Activated CD4-positive, alpha-beta memory T cell treated with anti-CD3 and anti-CD28 coated beads, Interleukin-2, amount 10 ng/mL, durations not matched to agents 7 days and 5 days (primary cell): ENCODE results near the gene CASS4. TPM values are rescaled to one million over a fixed set of nuclear protein-coding genes. Genes with fewer than 3 reads are reported as not detected.
"Not testable (repeated sequence)": the region's sequence is repeated elsewhere in the genome, so short reads cannot be mapped to it uniquely, and the experiment has no call there.

Experiments used
- CTCF ChIA-PET: fragments of 350-600 bp; sonication (Branson Sonifier 250); formaldehyde crosslinking; loops from one replicate; lab custom pipeline; 2021; ENCODE audit warnings: antibody characterized with exemption, inconsistent platforms; lab: Charles Lee
- POLR2A ChIA-PET: fragments of 350-600 bp; sonication (Branson Sonifier 250); formaldehyde crosslinking; loops from one replicate; lab custom pipeline; 2021; ENCODE audit warnings: antibody characterized with exemption; lab: Charles Lee
- DNase-seq: peaks from one replicate; pipeline ENCODE4 v3.0.0-alpha.2; 2020
- H3K27ac Mint-ChIP-seq: one replicate; pipeline ENCODE4 v1.8.0; 2021; ENCODE audit warnings: mild to moderate bottlenecking, mixed read lengths
- H3K27me3 Mint-ChIP-seq: one replicate; pipeline ENCODE4 v1.8.0; 2021; ENCODE audit warnings: mixed read lengths
- H3K36me3 Mint-ChIP-seq: one replicate; pipeline ENCODE4 v1.8.0; 2021; ENCODE audit warnings: low read depth, mixed read lengths
- H3K4me1 Mint-ChIP-seq: one replicate; pipeline ENCODE4 v1.8.0; 2021; ENCODE audit warnings: mixed read lengths
- H3K4me3 Mint-ChIP-seq: one replicate; pipeline ENCODE4 v1.8.0; 2021; ENCODE audit warnings: mild to moderate bottlenecking, mixed read lengths
- H3K9me3 Mint-ChIP-seq: one replicate; pipeline ENCODE4 v1.8.0; 2021; ENCODE audit warnings: mixed read lengths
- total RNA-seq, 2 experiments: library from RNA; stranded (reverse); gene quantifications; one replicate each; pipeline ENCODE4 v1.2.3, GENCODE V29; 2021

The CASS4 gene
- total RNA-seq, 2 experiments from 2014 or later: 13.2 TPM

DNA sequence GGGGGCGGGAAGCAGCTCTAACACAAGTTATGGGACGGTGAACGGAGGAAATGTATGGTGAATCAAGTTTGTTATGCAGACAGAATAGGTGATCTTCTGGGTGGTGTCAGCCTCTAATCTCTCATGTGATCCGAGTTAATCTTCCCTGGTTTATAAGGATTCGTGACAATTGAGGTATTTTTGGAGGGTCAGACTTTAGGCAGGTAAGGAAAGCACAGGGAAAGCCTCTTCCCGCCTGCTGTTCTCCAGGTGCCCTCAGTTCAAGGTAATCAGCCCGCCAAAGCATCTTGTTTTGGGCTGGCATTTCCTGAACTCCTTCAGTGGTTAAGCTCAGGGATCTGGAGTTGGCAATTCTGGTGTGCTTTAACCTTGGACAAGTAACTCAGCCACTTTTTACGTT, 18.4 kb upstream of the CASS4 start:
- Mint-ChIP-seq H3K36me3 (peaks cover 72% of the 10 kb centered on the region), H3K4me1 (peaks cover 59% of the 10 kb centered on the region), H3K9me3 (no peaks in the 10 kb centered on the region), H3K4me3 (no peak overlapping the region), H3K27ac (no peak overlapping the region), H3K27me3 (no peaks in the 10 kb centered on the region)
- ChIA-PET CTCF (interaction anchor here (0.8 to 2.1 kb wide), 4 partner anchors 19 to 76 kb away, joined by 3 to 6 read pairs (median 4); partner anchors contain the start of genes CASS4 and RTF2), POLR2A (interaction anchor here (0.6 to 4.1 kb wide), 9 partner anchors 19 to 1004 kb away, joined by 3 to 58 read pairs (median 7); partner anchors contain the start of genes CASS4 and RTF2)
- DNase-seq: no peak

DNA sequence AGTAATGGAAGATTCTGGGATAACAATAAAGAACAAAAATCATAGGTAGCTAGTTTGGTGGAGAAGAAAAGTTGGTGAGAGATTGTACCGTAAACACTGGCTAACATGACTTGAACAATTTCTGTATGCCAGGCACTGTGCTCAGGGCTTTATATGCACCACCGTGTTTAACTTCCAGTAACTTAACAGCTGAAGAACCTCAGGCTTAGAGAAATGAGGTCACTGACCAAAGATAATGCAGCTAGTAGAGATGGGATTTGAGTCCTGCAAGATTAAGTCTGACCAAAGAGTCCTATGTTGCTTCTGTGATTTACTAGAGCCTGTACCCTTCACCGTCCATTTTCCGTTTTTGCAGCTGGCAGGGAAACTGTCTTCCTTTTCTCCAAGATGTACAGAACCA, 16.9 kb upstream of the CASS4 start:
- no peak for DNase-seq
- Mint-ChIP-seq H3K9me3 (no peaks in the 10 kb centered on the region), H3K27ac (no peak overlapping the region), H3K27me3 (no peaks in the 10 kb centered on the region), H3K4me3 (no peak overlapping the region), H3K4me1 (peaks cover 52% of the 10 kb centered on the region), H3K36me3 (peaks cover 70% of the 10 kb centered on the region)
- CTCF ChIA-PET: interaction anchor here (0.7 to 2.7 kb wide), 4 partner anchors 17 to 138 kb away, joined by 3 to 8 read pairs (median 4); partner anchors contain the start of genes CASS4 and FAM209B
- POLR2A ChIA-PET: interaction anchor here (1.1 to 1.6 kb wide), 4 partner anchors 12 to 74 kb away, joined by 3 to 8 read pairs (median 4); partner anchors contain the start of genes CASS4, FAM210B and RTF2

DNA sequence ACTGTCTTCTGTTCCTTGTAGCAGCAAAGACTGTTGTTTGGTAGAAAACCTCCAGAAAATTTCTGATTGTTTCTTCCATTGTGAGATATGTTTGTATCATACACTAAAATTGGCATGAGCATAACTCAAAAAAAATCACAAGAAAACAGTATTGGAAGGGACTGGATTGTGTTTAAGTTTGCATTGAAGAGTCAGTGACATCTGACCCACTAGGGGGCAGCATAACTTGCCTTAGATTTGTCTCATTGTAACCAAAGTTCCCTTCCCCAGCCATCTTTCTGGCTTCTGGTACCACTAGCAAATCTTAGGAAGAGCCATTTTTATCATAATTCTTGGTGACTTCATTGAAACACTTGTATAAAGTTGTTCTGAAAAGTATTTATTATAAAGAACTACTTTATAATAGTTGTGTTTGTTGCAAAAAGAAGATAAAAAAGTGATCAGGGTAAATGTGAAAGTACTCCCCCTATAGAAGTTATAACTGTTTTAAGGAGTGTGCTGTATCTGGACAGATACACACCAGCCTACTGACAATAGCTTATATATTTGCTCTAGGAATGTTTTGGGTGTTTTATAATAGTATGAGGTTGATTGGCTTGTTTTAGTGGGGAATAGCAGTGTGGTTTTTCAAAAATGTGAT, 11.9 kb upstream of the CASS4 start:
- Mint-ChIP-seq H3K4me1 (peaks cover 37% of the 10 kb centered on the region), H3K36me3 (peaks cover 80% of the 10 kb centered on the region), H3K4me3 (no peak overlapping the region), H3K27me3 (no peaks in the 10 kb centered on the region), H3K9me3 (no peaks in the 10 kb centered on the region), H3K27ac (no peak overlapping the region)
- POLR2A ChIA-PET: interaction anchor here (1.3 kb wide), 1 partner anchor 12 kb away, joined by 3 read pairs; the partner anchor contains the start of gene CASS4
- CTCF ChIA-PET: interaction anchor here (1.0 to 1.1 kb wide), 3 partner anchors 12 to 69 kb away, joined by 3 to 5 read pairs (median 3); partner anchors contain the start of gene CASS4
- peak; percentile 66 for DNase-seq

- Mint-ChIP-seq H3K36me3 (peaks cover 80% of the 10 kb centered on the region), H3K4me3 (no peak overlapping the region), H3K4me1 (peaks cover 29% of the 10 kb centered on the region), H3K27me3 (no peaks in the 10 kb centered on the region), H3K27ac (no peak overlapping the region), H3K9me3 (no peaks in the 10 kb centered on the region)
- CTCF ChIA-PET: no interaction called here
- no peak for DNase-seq
- POLR2A ChIA-PET: interaction anchor here (1.9 kb wide), 1 partner anchor 11 kb away, joined by 5 read pairs; the partner anchor contains the start of genes AURKA and CSTF1
Observed at GRCh38 chr20:56403465-56403864, 8.6 kb upstream of the CASS4 start.

DNA sequence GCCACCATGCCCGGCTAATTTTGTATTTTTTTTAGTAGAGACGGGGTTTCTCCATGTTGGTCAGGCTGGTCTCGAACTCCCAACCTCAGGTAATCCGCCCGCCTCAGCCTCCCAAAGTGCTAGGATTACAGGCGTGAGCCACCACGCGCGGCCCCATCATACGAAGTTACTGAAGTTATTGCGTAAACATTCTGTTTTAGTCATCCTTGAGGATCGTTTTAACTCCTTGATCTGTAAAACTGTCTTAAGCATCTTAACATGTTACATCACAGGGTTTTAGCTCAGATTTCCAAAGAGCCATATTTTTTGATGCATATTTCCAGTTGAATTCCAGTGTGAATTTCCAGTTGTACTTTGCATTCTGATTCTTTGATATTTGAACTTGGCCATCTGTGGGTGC, 6.7 kb upstream of the CASS4 start:
- DNase-seq, H3K9me3 Mint-ChIP-seq, H3K4me3 Mint-ChIP-seq, H3K27me3 Mint-ChIP-seq, H3K27ac Mint-ChIP-seq: not testable (repeated sequence)
- H3K36me3 Mint-ChIP-seq: peaks cover 75% of the 10 kb centered on the region
- H3K4me1 Mint-ChIP-seq: peaks cover 31% of the 10 kb centered on the region
- ChIA-PET CTCF (interaction anchor here (0.6 kb wide), 1 partner anchor 19 kb away, joined by 3 read pairs; no protein-coding TSS in a partner anchor), POLR2A (interaction anchor here (1.9 kb wide), 1 partner anchor 13 kb away, joined by 5 read pairs; the partner anchor contains the start of genes AURKA and CSTF1)

- CTCF ChIA-PET: no interaction called here
- no peak overlapping the region for H3K27ac Mint-ChIP-seq
- no peak for DNase-seq
- peaks cover 35% of the 10 kb centered on the region for H3K4me1 Mint-ChIP-seq
- POLR2A ChIA-PET: interaction anchor here (0.7 to 1.4 kb wide), 3 partner anchors 15 to 75 kb away, joined by 3 to 4 read pairs (median 3); partner anchors contain the start of gene AURKA
- no peaks in the 10 kb centered on the region for H3K27me3 Mint-ChIP-seq
- H3K36me3 Mint-ChIP-seq: peaks cover 71% of the 10 kb centered on the region
- no peak overlapping the region for H3K4me3 Mint-ChIP-seq
- no peaks in the 10 kb centered on the region for H3K9me3 Mint-ChIP-seq
Observed at GRCh38 chr20:56406910-56407309, 5.2 kb upstream of the CASS4 start.

DNA sequence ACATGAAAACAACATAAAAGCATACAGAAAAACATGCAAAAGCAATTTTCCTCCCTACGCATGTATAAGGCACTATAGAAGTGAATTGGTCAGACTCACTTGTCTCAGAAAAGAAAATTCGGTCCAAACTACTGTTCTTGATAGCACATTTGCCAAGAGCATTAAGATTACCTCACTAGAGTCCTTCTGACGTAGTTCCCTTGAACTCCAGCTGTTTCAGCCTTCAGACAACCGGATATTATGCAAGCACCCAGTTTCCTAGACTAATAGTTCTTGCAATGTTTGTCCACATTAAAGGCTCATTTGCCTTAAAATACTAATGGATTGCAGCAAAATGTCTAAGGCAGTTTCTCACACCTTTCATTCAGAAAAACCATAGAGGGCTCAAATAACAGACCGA, 2.5 kb upstream of the CASS4 start:
- no peaks in the 10 kb centered on the region for H3K9me3 Mint-ChIP-seq
- H3K27ac Mint-ChIP-seq: no peak overlapping the region
- H3K27me3 Mint-ChIP-seq: no peaks in the 10 kb centered on the region
- POLR2A ChIA-PET: no interaction called here
- no peak for DNase-seq
- H3K36me3 Mint-ChIP-seq: peaks cover 76% of the 10 kb centered on the region
- no peak overlapping the region for H3K4me3 Mint-ChIP-seq
- peaks cover 49% of the 10 kb centered on the region for H3K4me1 Mint-ChIP-seq
- CTCF ChIA-PET: interaction anchor here (1.1 to 1.9 kb wide), 3 partner anchors 11 to 34 kb away, joined by 3 to 8 read pairs (median 3); partner anchors contain the start of genes AURKA and CSTF1

DNA sequence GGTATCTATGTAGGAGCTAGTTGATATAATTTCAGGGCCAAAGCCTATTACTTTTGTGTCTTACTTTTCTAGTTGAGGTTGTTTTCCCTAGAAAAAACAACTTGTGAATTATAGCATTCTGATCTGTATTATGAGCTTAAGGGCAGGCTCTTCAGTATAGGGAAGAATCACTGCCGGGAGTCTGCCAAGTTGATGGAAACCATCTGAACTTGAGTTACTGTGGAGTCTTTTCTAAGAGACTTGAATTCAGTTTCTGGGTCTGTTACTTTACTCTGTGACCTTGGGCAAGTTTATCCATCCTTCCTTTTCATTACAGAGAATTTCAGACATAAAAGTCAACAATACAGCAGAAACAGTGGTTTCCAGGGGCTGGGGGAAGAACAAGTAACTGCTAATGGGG, 2.1 kb upstream of the CASS4 start:
- Mint-ChIP-seq H3K36me3 (peaks cover 73% of the 10 kb centered on the region), H3K27me3 (no peaks in the 10 kb centered on the region), H3K4me3 (no peak overlapping the region), H3K4me1 (peaks cover 52% of the 10 kb centered on the region), H3K27ac (no peak overlapping the region), H3K9me3 (no peaks in the 10 kb centered on the region)
- no peak for DNase-seq
- ChIA-PET CTCF (interaction anchor here (1.1 to 1.9 kb wide), 3 partner anchors 11 to 34 kb away, joined by 3 to 8 read pairs (median 3); partner anchors contain the start of genes AURKA and CSTF1), POLR2A (no interaction called here)

DNA sequence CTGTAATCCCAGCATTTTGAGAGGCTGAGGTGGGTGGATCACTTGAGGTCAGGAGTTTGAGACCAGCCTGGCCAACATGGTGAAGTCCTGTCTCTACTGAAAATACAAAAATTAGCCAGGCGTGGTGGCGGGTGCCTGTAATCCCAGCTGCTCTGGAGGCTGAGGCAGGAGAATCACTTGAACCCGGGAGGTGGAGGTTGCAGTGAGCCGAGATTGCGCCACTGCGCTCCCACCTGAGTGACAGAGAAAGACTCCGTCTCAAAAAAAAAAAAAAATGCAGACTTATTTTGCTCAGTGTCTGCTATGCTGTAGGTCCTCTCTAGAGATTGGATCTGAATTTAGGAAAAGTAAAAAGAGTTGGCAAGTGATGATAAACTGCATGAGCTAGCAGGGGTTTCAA, 773 bp upstream of the CASS4 start:
- peaks cover 60% of the 10 kb centered on the region for H3K36me3 Mint-ChIP-seq
- POLR2A ChIA-PET: interaction anchor here (1.0 to 3.6 kb wide), 15 partner anchors 9 to 73 kb away, joined by 3 to 58 read pairs (median 6); partner anchors contain the start of genes AURKA, CSTF1 and RTF2
- H3K4me1 Mint-ChIP-seq: peaks cover 53% of the 10 kb centered on the region
- peak overlapping the region; percentile 79 for H3K4me3 Mint-ChIP-seq
- H3K27ac Mint-ChIP-seq: peak overlapping the region; percentile 90
- not testable (repeated sequence) for H3K9me3 Mint-ChIP-seq, DNase-seq, H3K27me3 Mint-ChIP-seq
- CTCF ChIA-PET: interaction anchor here (0.6 to 2.1 kb wide), 4 partner anchors 10 to 57 kb away, joined by 4 to 6 read pairs (median 4); partner anchors contain the start of gene RTF2

DNA sequence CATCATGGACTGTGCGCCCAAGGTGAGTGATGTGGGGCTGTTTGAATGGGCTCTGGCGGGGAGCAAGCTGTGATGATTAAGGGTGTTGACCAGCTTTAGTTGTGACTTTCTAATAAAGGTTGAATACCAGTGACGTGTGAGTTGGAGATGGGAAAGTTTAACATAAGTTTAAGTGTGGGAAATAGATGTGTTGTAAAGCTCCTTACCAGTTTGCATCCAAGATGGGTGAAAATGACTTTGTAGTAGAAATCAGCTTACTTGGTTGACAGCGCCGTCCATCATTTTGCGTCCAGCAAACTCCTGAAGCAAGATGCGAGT, 372 bp downstream of the CASS4 start:
- CTCF ChIA-PET: interaction anchor here (1.2 to 2.1 kb wide), 7 partner anchors 9 to 55 kb away, joined by 4 to 8 read pairs (median 5); no protein-coding TSS in a partner anchor
- Mint-ChIP-seq H3K4me3 (peak overlapping the region; percentile 79), H3K27me3 (no peaks in the 10 kb centered on the region), H3K36me3 (peaks cover 57% of the 10 kb centered on the region), H3K4me1 (peaks cover 65% of the 10 kb centered on the region), H3K27ac (peak overlapping the region; percentile 90), H3K9me3 (no peaks in the 10 kb centered on the region)
- DNase-seq: no peak
- POLR2A ChIA-PET: interaction anchor here (0.9 to 3.6 kb wide), 20 partner anchors 10 to 72 kb away, joined by 3 to 58 read pairs (median 5); partner anchors contain the start of genes AURKA, CSTF1 and RTF2

DNA sequence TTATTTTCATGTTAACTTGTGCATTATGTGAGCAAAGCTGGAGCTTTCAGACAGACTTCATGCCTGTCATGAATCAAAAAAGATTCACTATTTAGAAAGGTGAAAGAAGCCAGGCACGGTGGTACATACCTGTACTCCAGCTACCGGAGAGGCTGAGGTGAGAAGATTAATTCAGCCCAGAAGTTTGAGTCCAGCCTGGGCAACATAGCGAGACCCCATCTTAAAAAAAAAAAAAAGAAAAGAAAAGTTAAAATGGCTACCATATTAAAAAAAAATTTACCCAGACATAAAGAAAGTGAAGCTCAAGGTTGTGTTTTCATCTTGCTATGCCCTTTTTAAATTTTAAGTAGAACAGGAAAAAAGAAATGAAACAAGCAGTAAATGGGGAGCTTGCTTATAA, 889 bp downstream of the CASS4 start:
- CTCF ChIA-PET: interaction anchor here (1.3 to 2.1 kb wide), 6 partner anchors 8 to 27 kb away, joined by 4 to 8 read pairs (median 6); no protein-coding TSS in a partner anchor
- no peak for DNase-seq
- Mint-ChIP-seq H3K27ac (peak overlapping the region; percentile 90), H3K4me3 (peak overlapping the region; percentile 79), H3K36me3 (peaks cover 58% of the 10 kb centered on the region), H3K9me3 (no peaks in the 10 kb centered on the region), H3K27me3 (no peaks in the 10 kb centered on the region), H3K4me1 (peaks cover 70% of the 10 kb centered on the region)
- POLR2A ChIA-PET: interaction anchor here (0.9 to 3.6 kb wide), 15 partner anchors 9 to 71 kb away, joined by 3 to 58 read pairs (median 6); partner anchors contain the start of genes AURKA, CSTF1 and RTF2

DNA sequence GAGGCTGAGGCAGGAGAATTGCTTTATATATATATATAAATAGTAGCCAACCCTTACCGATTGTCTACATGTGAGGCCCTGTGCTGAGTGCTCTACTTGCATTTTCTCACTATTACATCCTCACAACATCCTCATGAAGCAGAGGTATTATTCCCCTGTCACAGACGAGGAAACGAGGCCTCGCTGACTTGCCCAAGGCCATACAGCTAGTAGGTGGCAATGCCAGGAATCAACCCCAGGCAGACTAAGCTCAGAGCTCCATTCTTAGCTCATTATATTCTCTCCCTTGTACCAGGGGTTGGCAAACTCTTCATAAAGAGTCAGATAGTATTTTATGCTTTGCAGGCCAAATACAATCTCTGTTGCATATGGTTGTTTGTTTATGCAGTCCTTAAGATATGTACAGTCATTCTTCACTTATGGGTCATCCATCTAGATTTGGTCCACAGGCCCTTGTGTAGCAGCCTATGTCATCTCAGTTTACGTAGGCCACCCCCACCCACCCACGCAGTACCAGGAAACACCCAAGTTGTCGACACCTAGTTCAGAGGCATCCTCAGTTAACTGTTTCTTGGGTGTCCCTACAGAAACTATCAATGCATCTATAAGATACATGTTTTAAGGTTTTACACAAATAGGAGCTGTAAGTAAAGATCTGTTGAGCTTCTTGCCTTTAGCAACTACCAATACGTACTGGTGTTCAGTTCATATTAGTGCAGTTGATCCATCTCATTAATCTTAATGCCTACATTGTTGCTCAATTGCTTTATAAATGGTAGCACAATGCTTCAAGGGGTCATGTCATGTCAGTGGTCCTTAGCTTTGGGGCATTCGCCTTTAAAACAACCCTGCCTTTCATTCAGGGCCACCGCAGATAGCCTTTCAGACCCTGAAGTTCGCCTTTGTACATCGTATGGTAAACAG, 3.0 kb downstream of the CASS4 start:
- Mint-ChIP-seq H3K36me3 (peaks cover 57% of the 10 kb centered on the region), H3K9me3 (no peaks in the 10 kb centered on the region)

More for the DNA sequence above, 3.0 kb downstream of the CASS4 start:
- H3K4me3 Mint-ChIP-seq: peak overlapping the region; percentile 79
- ChIA-PET POLR2A (interaction anchor here (0.9 to 6.2 kb wide), 6 partner anchors 23 to 53 kb away, joined by 3 to 50 read pairs (median 4); partner anchors contain the start of genes AURKA, CSTF1 and RTF2), CTCF (interaction anchor here (0.9 to 1.3 kb wide), 4 partner anchors 17 to 40 kb away, joined by 3 to 5 read pairs (median 3); partner anchors contain the start of gene CSTF1)
- H3K27me3 Mint-ChIP-seq: no peaks in the 10 kb centered on the region
- H3K4me1 Mint-ChIP-seq: peaks cover 77% of the 10 kb centered on the region
- peak overlapping the region; percentile 84 for H3K27ac Mint-ChIP-seq
- peak; percentile 67 for DNase-seq
